Skeletal muscle tissue (tissue), 4 donors: Measurements from ENCODE around the gene ADAM12. TPM values are rescaled to one million over a fixed set of nuclear protein-coding genes. Genes with fewer than 3 reads are reported as not detected.

Experiments used
- H3K27ac ChIP-seq: one replicate; pipeline ENCODE4 v1.7.0; 2013; ENCODE audit warnings: mild to moderate bottlenecking, low read depth, low read length, inconsistent platforms
- H3K27me3 ChIP-seq, 3 donors: one replicate each; pipeline ENCODE4 v1.7.0; 2013; ENCODE audit warnings: low read length in 3 of 3; ENCODE audit not compliant: control insufficient read depth in 3 of 3, insufficient read depth in 3 of 3
- H3K36me3 ChIP-seq, 3 donors: one replicate each; pipeline ENCODE4 v1.7.0; 2013; ENCODE audit warnings: low read length in 3 of 3; ENCODE audit not compliant: control insufficient read depth in 3 of 3, insufficient read depth in 3 of 3
- H3K4me1 ChIP-seq, 3 donors: one replicate each; pipeline ENCODE4 v1.7.0; 2013; ENCODE audit warnings: low read length in 3 of 3, mild to moderate bottlenecking in 3 of 3; ENCODE audit not compliant: control insufficient read depth in 3 of 3, insufficient read depth in 3 of 3
- H3K4me3 ChIP-seq, 3 donors: one replicate each; pipeline ENCODE4 v1.7.0; 2013; ENCODE audit warnings: low read length in 3 of 3
- H3K9ac ChIP-seq, 3 donors: one replicate each; pipeline ENCODE4 v1.7.0; 2013; ENCODE audit warnings: low read length in 3 of 3, mild to moderate bottlenecking in 3 of 3, moderate library complexity in 2 of 3, low read depth in 1 of 3
- H3K9me3 ChIP-seq, 3 donors: one replicate each; pipeline ENCODE4 v1.7.0; 2013; ENCODE audit warnings: low read length in 3 of 3; ENCODE audit not compliant: control insufficient read depth in 3 of 3
- total RNA-seq: library from RNA; depleted of rRNA; stranded (reverse); fragments of >200 nt; gene quantifications from one replicate; pipeline ENCODE4 v1.2.3, GENCODE V29; 2014
- donor health status: Osteomylitis.

ADAM12 gene
- total RNA-seq, 1 donor from 2014 or later: 13.0 TPM

GRCh38 chr10:126218174-126218573 is 170.1 kb downstream of the ADAM12 start:
- Histone ChIP-seq H3K36me3 (no peaks in the 10 kb centered on the region), H3K27me3 (no peaks in the 10 kb centered on the region), H3K4me1 (peaks cover 0 to under 1% (median 0%) of the 10 kb centered on the region in 3 donors), H3K27ac (no peak overlapping the region), H3K4me3 (no peak overlapping the region), H3K9me3 (no peaks in the 10 kb centered on the region), H3K9ac (no peak overlapping the region)

GRCh38 chr10:126216632-126216961 is 171.7 kb downstream of the ADAM12 start:
- Histone ChIP-seq H3K9ac (no peak overlapping the region), H3K27me3 (no peaks in the 10 kb centered on the region), H3K9me3 (no peaks in the 10 kb centered on the region), H3K4me1 (no peaks in the 10 kb centered on the region), H3K27ac (peak overlapping the region; percentile 54), H3K36me3 (no peaks in the 10 kb centered on the region), H3K4me3 (no peak overlapping the region)

GRCh38 chr10:126215746-126216631 is 172.3 kb downstream of the ADAM12 start:
- Histone ChIP-seq H3K36me3 (no peaks in the 10 kb centered on the region), H3K9ac (no peak overlapping the region), H3K9me3 (no peaks in the 10 kb centered on the region), H3K4me1 (no peaks in the 10 kb centered on the region), H3K27me3 (no peaks in the 10 kb centered on the region), H3K27ac (peak overlapping the region; percentile 54), H3K4me3 (no peak overlapping the region)

- no peaks in the 10 kb centered on the region for H3K9me3 ChIP-seq
- H3K9ac ChIP-seq: no peak overlapping the region
- H3K4me1 ChIP-seq: no peaks in the 10 kb centered on the region
- H3K4me3 ChIP-seq: no peak overlapping the region
- H3K36me3 ChIP-seq: no peaks in the 10 kb centered on the region
- H3K27ac ChIP-seq: no peak overlapping the region
- no peaks in the 10 kb centered on the region for H3K27me3 ChIP-seq
Observed at GRCh38 chr10:126214679-126215078, 173.6 kb downstream of the ADAM12 start.

GRCh38 chr10:126214021-126214420 is 174.3 kb downstream of the ADAM12 start:
- Histone ChIP-seq H3K27me3 (no peaks in the 10 kb centered on the region), H3K27ac (no peak overlapping the region), H3K36me3 (no peaks in the 10 kb centered on the region), H3K9ac (no peak overlapping the region), H3K9me3 (no peaks in the 10 kb centered on the region), H3K4me3 (no peak overlapping the region), H3K4me1 (no peaks in the 10 kb centered on the region)

GRCh38 chr10:126212738-126213137 is 175.5 kb downstream of the ADAM12 start:
- H3K27me3 ChIP-seq: no peaks in the 10 kb centered on the region
- H3K27ac ChIP-seq: no peak overlapping the region
- H3K4me3 ChIP-seq: no peak overlapping the region
- no peaks in the 10 kb centered on the region for H3K9me3 ChIP-seq
- no peaks in the 10 kb centered on the region for H3K36me3 ChIP-seq
- no peaks in the 10 kb centered on the region for H3K4me1 ChIP-seq
- H3K9ac ChIP-seq: no peak overlapping the region

- no peaks in the 10 kb centered on the region for H3K9me3 ChIP-seq
- no peak overlapping the region for H3K4me3 ChIP-seq
- no peaks in the 10 kb centered on the region for H3K4me1 ChIP-seq
- H3K27me3 ChIP-seq: no peaks in the 10 kb centered on the region
- no peaks in the 10 kb centered on the region for H3K36me3 ChIP-seq
- no peak overlapping the region for H3K9ac ChIP-seq
- H3K27ac ChIP-seq: no peak overlapping the region
Observed at GRCh38 chr10:126210051-126210651, 178.1 kb downstream of the ADAM12 start.

- Histone ChIP-seq H3K27me3 (no peaks in the 10 kb centered on the region), H3K4me3 (no peak overlapping the region), H3K36me3 (no peaks in the 10 kb centered on the region), H3K27ac (no peak overlapping the region), H3K9me3 (no peaks in the 10 kb centered on the region), H3K4me1 (no peaks in the 10 kb centered on the region), H3K9ac (no peak overlapping the region)
Observed at GRCh38 chr10:126209451-126209850, 178.8 kb downstream of the ADAM12 start.

- H3K9me3 ChIP-seq: no peaks in the 10 kb centered on the region
- no peak overlapping the region for H3K4me3 ChIP-seq
- no peaks in the 10 kb centered on the region for H3K36me3 ChIP-seq
- no peak overlapping the region for H3K27ac ChIP-seq
- H3K9ac ChIP-seq: no peak overlapping the region
- H3K4me1 ChIP-seq: no peaks in the 10 kb centered on the region
- no peaks in the 10 kb centered on the region for H3K27me3 ChIP-seq
Observed at GRCh38 chr10:126208726-126209302, 179.5 kb downstream of the ADAM12 start.

GRCh38 chr10:126207851-126208250 is 180.4 kb downstream of the ADAM12 start:
- Histone ChIP-seq H3K4me3 (no peak overlapping the region), H3K27ac (no peak overlapping the region), H3K9me3 (no peaks in the 10 kb centered on the region), H3K36me3 (no peaks in the 10 kb centered on the region), H3K4me1 (no peaks in the 10 kb centered on the region), H3K27me3 (no peaks in the 10 kb centered on the region), H3K9ac (no peak overlapping the region)
